Activated CD8-positive, alpha-beta memory T cell treated with anti-CD3 and anti-CD28 coated beads for 4 hours (primary cell): Measurements from ENCODE around the gene MGAT2.
"Not testable (repeated sequence)": the region's sequence is repeated elsewhere in the genome, so short reads cannot be mapped to it uniquely, and the experiment has no call there.

Experiments
- DNase-seq, 2 donors: peaks; one replicate each; pipeline ENCODE4 v3.0.0-alpha.2; 2020; ENCODE audit warnings: low read depth in 2 of 2

MGAT2 gene

DNA sequence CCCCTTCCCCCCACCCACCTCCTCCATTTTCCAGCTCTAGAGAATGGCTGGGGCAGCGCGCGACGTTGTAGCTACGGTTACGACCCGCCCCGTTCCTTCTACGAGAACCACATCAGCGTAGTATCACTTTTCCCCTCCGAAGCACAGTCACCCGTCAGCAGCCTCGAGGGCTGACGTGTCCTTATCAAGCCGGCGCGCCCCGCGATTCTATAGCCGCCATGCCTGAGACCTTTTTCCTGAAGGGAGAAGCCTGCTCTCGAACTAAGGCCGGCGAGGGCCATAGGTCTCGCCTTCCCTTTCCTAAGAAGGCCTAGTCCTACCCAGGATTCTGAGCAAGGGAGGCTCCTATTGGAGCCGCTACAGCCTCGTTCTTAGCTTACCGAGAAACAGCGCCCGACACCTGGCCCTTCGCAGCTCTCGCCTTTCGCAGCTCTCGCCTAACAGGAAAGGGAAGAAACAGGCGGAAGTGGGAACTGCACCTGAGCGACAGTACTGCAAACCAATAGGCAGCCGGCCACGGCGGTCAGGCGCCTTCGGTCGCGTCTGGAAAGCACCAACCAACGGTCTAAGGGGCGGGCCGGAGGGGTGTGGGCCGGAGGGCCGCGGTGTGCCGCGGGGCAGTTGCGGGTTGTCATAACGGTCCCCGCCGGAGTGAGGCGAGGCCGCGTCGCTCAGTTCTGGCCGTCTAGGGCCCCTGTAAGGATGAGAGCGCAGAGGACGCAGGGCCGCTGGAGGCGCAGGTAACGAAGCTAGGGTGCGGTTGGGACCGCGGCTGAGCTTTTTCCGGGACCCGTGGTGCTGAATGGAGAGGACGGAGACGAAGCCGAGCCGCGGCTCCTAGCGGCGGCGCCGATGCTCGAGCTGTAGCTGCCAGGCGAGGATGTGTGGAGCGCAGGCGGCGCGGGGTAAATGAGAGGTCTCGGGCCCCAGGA lies at the start of gene MGAT2, which contains the start of gene RPL36AL:
Gene MGAT2 (plus strand): TSS at position 618 of the 932 bp plus-strand sequence. CDS start 470 bp downstream, outside the sequence.
Gene RPL36AL (minus strand): TSS at position 445 of the 932 bp plus-strand sequence. CDS start 1,522 bp downstream, outside the sequence.
- peak; percentile 89 to 91 for DNase-seq

DNA sequence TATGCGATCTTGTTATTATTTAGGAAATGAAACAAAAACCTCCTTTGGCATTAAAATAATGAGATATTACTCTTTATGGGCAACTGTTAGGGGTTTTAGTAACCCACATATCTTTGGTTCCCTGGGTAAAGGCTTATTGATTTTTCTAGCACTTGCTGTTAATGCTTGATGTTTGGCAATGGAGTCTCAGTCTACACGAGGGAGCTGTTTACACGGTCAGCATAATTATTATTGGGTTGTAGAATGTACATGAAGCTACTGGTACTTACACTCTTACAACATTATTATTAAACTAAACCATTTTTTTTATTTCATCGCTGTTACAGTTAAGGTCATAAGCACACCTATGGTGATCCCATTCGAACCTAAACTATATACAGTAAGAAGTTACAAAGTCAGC lies 46.6 kb upstream of the MGAT2 start:
- no peak for DNase-seq

DNA sequence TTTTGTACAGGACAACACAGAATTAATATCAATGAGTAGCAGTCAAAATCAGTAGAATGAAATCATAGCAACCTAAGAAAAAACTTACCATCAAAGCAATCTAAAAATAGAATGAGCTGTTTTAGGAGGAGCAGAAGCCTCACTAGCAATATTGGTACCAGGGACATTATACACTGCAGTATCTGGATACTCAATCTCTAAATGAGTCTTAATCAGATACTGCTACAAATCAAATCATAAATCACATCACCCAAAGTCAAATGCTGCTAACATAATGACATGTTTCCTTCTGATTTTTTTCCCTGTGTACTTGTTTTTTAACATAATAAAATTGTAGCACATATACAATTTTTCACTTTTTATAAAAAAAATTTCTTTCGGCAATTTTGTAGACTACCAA lies 42.5 kb upstream of the MGAT2 start:
- no peak for DNase-seq

DNA sequence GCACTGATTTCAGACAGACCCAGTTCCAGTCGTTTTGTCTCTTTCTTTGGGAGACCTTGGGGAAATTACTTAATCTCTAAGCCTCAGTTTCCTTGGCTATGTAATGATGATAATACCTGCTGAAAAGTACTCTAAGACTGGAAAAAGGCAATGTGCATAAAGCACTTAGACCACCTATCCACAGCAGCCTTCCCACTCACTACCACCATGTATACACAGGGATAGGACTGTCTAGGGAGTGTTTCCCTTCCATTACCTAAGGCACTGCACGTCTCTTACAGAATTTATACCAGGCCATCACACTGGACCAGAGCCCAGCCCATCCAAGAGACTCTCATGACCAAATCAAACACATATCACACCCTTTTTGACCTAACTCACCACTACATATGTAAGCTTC lies 40.8 kb upstream of the MGAT2 start:
- DNase-seq, result no peak

DNA sequence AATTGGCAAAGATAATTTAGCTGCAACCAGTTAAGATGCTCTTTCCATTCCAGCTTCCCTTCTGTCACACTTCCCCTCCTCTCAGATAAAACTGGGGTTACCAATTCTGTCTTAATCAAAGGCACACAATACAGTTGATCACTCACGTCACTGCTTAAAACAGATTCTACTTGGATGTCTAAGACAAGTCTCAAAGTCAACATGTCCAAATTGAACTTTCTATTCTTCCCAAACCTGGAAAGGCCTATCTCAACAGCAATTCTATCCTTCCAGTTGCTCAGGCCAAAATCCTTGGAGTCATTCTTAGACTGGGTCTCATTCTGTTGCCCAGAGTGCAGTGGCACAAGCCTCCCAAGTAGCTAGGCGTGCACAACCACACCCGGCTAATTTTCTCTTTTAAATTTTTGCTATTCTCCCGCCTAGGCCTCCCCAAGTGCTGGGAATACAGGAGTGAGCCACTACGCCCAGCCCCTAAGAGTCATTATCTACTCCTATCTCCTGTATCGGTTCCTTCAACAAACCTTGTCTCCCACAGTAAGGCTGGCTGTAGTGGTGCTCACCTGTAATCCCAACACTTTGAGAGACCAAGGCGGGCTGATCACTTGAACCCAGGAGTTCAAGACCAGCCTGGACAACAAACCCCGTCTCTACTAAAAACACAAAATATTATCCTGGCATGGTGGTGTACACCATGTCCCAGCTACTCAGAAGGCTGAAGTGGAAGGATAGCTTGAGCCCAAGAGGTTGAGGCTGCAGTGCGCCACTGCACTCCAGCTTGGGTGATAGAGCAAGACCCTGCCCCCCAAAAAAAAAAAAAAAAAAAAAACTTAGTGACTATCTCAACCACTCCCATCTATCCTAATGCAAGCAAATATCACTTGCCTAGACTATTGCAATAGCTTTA lies 39.1 kb upstream of the MGAT2 start:
- no peak for DNase-seq

DNA sequence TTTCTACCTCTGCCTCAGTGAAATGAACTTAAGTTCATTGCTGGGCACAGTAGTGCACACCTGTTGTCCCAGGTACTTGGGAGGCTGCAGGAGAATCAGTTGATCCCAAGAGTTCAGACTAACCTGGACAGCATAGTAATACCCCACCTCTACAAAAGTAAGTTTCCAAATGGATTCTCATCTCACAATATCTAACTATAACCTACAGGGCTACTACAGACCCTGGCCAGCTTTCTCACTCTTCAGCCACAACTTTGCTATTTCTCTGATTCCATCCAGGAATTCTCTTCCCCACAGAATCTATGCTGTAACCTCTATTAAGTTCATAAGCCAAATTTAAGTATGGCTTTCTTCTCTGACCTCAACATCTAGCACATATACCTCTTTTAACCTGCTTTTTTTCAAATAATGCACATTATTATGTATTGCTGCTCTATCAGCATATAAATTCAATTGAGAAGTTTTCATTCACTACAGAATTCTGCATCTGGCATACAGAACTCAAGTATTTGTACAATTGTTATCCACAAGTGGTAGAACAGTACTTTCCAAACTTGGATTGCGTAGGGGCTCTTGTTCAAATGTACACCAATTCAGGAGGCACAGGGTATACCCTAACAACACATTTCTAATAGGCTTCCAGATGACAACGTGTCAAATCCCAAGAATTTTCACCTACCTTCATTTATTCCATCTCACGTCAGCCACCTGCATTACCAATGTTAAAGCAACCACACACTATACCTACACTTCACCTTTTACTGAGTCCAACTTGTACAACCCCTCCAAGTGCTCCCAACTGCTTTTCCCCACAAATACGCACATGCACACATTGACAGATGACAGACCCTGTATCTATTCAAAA lies 38.3 kb upstream of the MGAT2 start:
- DNase-seq, result no peak

DNA sequence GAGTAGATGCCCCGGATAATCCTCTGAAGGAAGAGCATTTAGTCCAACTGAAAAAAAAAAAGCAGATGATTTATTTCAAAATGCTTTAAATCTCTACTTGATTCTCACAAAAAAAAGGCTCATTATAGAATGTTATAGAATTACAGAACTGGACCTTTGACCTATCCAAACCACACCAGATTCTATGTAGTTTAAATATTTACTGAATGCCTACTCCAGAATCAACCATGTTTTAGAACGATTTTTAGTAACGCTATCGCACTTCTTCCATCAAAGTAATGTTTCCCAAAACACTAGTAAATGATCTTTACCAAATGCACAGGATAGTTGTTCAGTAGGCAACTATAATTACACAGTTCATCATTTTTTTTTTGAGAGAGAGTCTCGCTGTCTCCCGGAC lies 37.0 kb upstream of the MGAT2 start:
- DNase-seq, result no peak

DNA sequence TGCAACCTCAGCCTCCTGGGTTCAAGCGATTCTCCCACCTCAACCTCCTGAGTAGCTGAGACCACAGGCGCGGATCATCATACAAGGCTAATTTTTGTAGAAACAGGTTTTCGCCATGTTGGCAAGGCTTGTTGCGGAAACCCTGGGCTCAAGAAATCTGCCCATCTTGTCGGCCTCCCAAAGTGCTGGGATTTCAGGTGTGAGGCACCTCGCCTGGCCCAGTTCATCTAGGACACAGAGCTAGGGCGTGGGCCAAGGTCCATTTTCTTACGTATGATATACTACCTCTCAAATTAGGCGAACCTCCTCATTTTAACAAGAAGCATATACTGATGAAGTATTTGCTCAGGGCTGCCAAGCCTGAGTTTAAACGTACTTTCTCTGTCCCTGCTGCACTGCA lies 36.5 kb upstream of the MGAT2 start:
- no peak for DNase-seq

DNA sequence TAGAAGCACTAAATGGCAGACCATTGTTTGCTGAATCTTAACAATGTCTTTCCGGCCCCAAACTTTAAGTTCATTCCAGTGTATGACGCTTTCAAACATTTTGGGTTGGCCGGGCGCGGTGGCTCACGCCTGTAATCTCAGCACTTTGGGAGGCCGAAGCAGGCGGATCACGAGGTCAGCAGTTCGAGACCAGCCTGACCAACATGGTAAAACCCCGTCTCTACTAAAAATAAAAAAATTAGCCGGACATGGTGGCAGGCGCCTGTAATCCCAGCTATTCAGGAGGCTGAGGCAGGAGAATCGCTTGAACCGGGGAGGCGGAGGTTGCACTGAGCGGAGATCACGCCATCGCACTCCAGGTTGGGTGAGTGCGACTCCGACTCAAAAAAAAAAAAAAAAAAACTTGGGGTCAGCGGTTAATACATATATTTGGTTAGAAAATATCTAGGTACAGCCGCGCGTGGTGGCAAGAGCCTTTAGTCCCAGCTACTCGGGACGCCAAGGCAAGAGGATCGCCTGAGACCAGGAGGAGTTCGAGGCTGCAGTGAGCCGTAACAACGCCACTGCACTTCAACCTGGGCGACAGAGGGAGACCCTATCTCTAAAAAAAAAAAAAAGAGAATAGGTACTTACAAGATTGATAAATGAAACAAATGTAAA lies 35.5 kb upstream of the MGAT2 start:
- DNase-seq, result not testable (repeated sequence)

DNA sequence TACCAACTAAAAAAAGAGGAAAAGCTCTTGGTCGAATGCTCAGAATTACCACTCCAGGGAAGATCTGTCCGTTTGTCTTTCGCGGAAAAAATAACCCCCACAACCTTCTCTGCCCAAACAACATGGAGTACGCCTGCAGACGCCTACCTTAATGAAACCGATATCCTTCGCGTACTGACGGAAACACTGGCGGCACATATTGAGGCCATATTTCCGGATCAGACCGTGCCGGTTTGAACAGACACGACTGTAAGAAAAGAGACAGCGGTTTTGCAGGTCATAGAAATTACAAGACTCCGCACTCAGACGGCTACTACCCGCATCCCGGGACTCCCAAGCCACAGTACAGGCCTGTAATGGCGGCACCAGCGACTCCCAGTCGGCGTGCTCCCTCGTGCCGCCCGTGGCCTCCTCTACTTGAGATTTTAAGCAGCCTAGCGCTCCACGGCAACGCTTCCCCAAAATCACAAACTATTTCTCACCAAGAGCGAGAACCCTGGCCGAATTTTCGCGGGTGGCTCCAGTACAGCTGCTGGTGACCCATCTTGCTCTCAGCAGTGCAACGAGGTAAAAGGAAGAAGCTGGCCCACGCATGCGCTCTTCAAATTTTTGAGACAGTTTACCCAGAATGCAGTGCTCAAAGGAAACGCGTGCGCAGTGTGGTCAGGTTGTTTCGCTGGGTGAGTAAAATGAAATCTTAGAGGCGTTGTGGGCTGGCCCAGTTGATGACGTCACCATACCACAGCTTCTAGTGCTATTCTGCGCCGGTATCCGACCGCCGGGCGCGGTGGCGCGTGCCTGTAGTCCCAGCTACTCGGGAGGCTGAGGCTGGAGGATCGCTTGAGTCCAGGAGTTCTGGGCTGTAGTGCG lies 34.6 kb upstream of the MGAT2 start, which contains the start of gene RPS29:
Gene RPS29 (minus strand): TSS at position 578 of the 870 bp plus-strand sequence. CDS start 34 bp downstream, at position 544.
- peak; percentile 97 to 98 for DNase-seq

DNA sequence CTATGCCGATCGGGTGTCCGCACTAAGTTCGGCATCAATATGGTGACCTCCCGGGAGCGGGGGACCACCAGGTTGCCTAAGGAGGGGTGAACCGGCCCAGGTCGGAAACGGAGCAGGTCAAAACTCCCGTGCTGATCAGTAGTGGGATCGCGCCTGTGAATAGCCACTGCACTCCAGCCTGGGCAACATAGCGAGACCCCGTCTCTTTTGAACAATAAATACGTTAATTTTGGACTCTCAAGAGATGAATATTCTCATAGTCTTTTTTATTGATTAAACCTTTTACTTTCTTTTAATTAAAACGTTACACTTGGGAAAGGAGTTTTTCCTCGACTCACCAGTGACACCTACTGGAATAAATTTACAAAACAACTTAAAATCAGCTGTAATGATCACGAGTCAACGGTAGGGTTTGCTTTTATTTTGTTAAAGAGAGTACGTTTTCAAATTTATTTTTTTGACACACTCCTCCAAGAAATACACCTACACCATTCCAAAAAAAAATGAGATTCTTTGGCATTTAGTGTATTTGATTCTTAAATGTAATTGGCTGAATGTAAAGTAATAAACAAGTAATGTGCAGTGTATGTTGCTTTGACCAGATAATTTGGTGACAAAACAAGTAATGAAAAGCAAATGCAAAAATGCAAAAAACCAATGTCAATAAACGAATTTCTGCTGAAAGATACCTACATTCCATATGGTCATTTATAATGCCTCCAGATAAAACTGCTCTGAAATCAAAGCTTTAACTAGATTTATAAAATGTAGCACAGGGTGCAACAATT lies 33.7 kb upstream of the MGAT2 start:
- DNase-seq, result peak in 1 of 2 donors; percentile 28

DNA sequence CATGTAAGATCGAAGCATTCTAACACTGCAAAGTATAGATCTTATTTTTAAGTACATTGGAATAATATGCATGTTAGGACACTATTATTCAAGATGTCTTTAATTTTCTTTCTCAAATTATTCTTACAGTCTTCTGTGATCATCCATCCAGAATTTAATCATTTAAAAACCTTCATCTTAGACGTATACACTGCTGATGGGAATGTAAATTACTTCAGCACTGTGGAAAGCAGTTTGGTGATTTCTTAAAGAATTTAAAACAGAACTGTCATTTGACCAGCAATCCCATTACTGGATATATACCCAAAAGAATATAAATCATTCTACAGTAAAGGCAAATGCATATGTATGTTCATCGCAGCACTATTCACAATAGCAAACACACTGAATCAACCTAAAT lies 31.2 kb upstream of the MGAT2 start:
- no peak for DNase-seq

DNA sequence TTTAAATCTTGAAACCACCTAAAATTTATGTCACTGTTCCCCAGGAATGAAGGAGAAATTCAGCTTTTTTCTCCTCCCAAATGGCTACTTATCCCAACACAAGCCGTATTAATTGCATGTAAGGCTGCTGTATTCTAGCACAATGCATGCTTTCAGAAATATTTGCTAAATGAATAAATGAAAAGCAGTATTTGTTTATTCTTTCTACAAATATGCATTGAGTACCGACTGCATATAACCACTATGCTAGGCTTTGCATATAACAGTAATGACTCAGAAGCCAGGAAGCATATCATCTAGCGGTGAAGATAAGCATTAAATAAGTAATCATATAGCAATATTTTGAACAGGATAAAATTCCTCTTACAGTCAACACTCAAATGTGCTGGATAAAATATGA lies 27.6 kb upstream of the MGAT2 start:
- no peak for DNase-seq

DNA sequence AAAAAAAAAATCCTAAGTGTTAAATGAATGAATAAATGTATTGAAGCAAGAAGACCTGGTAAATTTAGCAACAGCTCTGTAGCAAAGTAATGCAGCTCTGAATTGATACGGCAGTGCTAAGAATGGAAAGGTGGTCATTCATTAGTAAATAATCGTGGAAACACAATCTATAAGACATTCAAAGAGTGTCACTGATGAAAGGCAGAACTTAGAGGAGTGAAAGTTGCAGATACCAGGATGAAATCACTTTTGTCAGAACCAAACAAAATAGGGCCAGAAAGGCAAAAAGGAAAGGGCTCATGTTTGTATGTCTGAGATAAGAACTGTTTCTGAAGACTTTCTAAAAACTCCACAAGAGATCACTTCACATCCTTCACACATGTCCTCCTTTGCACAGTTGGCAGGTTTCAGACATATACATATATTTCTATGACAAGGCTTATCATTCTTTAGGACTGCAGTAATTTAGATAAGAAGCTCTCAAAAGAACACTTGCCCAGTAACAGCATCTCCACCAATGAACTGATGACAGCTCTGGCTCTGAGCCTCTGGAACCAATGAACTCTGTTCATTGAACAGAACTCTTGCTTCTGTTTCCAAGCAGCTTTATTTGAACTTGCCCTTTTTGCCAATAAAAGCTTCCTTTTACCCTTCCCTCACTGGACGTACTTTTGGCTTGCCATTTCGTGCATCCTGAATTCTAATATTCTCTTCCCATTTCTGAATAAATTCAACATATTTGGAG lies 26.1 kb upstream of the MGAT2 start:
- no peak for DNase-seq

DNA sequence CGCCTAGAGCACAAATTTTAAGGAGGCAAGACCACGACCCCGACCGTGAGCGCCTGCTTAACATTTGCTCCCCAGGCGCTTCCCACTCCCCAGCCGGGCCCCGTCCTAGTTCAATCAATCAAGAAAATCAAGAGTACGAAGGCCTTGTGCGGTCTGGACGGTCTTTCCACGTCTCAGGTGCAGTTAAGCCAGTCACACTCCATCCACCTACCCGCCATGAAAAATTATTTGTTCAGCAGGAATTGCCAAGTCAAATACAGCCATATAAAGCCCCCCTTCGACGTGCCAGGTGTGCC lies 22.5 kb upstream of the MGAT2 start:
- DNase-seq, result no peak

DNA sequence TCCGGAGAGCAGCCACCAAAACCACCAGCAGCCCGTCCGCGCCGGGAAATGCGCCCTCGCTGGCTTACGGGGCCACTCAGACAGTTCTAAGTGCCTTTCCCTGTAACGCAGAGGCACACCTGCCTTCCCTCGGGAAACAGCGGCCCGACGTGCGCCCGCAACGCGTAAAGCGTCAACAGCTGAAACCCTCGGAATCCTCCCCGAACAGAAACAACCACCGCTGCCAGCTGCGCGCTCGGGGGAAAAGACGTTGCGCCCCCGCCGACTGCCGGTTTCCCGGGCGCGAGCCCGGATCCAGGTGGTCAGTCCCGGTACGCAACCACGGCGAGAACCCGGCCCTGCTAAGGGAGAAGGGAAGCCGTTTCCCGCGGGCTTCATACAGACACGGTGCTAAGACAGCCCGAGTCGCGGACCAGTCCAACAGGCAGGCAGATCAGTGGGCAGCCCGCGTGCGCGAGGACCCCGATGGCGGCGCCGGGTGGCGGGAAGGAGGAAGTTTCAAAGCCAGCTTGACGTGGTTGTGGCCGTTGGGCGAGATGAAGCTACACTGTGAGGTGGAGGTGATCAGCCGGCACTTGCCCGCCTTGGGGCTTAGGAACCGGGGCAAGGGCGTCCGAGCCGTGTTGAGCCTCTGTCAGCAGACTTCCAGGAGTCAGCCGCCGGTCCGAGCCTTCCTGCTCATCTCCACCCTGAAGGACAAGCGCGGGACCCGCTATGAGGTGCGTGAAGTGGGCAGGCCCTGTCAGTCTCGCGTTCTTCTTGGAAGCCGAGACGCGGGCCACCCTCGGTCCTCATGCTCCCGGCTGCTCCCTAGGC lies 21.9 kb upstream of the MGAT2 start, which contains the start of gene LRR1:
Gene LRR1 (plus strand): TSS at position 456 of the 816 bp plus-strand sequence. CDS start 81 bp downstream, at position 537.
- DNase-seq, result peak; percentile 63 to 71

DNA sequence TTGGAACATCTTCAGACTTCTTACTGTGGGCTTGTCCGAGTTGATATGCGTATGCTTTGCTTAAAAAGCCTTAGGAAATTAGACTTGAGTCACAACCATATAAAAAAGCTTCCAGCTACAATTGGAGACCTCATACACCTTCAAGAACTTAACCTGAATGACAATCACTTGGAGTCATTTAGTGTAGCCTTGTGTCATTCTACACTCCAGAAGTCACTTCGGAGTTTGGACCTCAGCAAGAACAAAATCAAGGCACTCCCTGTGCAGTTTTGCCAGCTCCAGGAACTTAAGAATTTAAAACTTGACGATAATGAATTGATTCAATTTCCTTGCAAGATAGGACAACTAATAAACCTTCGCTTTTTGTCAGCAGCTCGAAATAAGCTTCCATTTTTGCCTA lies 13.0 kb upstream of the MGAT2 start:
- DNase-seq, result no peak
